GM23248 (cell line): ENCODE results near the gene ATF4. TPM values are rescaled to one million over a fixed set of nuclear protein-coding genes. Genes with fewer than 3 reads are reported as not detected.
"Not testable (repeated sequence)": the region's sequence is repeated elsewhere in the genome, so short reads cannot be mapped to it uniquely, and the experiment has no call there.

Source experiments
- DNase-seq: peaks from one replicate; pipeline ENCODE4 v3.0.0-alpha.2; 2015
- H2AFZ ChIP-seq: fragments of 200-600 bp; sonication (generic); 2 replicates; pipeline ENCODE4 v1.6.1; 2016; ENCODE audit warnings: antibody characterized with exemption
- H3F3A ChIP-seq: fragments of 200-600 bp; sonication (generic); 2 replicates; pipeline ENCODE4 v1.6.1; 2016; ENCODE audit warnings: mild to moderate bottlenecking, antibody characterized with exemption, mixed run types; ENCODE audit not compliant: insufficient read depth
- H3K27ac ChIP-seq: fragments of 200-600 bp; sonication (generic); 2 replicates; pipeline ENCODE4 v1.5.1; 2016; ENCODE audit warnings: mild to moderate bottlenecking
- H3K27me3 ChIP-seq: fragments of 200-600 bp; sonication (generic); replicated peaks from 2 replicates; pipeline ENCODE4 v1.6.1; 2016; ENCODE audit warnings: mild to moderate bottlenecking; ENCODE audit not compliant: insufficient read depth
- H3K36me3 ChIP-seq: fragments of 200-600 bp; sonication (generic); 2 replicates; pipeline ENCODE4 v1.6.1; 2016; ENCODE audit warnings: low read depth, mild to moderate bottlenecking
- H3K4me1 ChIP-seq: fragments of 200-600 bp; sonication (generic); 2 replicates; pipeline ENCODE4 v1.6.1; 2016; ENCODE audit warnings: mild to moderate bottlenecking; ENCODE audit not compliant: insufficient read depth
- H3K4me2 ChIP-seq: fragments of 200-600 bp; sonication (generic); one replicate; pipeline ENCODE4 v1.6.1; 2016; ENCODE audit warnings: mild to moderate bottlenecking; ENCODE audit not compliant: unreplicated experiment
- H3K4me3 ChIP-seq: fragments of 200-600 bp; sonication (generic); 2 replicates; pipeline ENCODE4 v1.5.1; 2016; ENCODE audit warnings: mild to moderate bottlenecking
- H3K79me2 ChIP-seq: fragments of 200-600 bp; sonication (generic); 2 replicates; pipeline ENCODE4 v1.6.1; 2016; ENCODE audit warnings: mild to moderate bottlenecking; ENCODE audit not compliant: insufficient read depth
- H3K9ac ChIP-seq: fragments of 200-600 bp; sonication (generic); 2 replicates; pipeline ENCODE4 v1.6.1; 2016; ENCODE audit warnings: mild to moderate bottlenecking
- H3K9me2 ChIP-seq: fragments of 200-600 bp; sonication (generic); 2 replicates; pipeline ENCODE4 v1.6.1; 2016; ENCODE audit warnings: mixed run types, mild to moderate bottlenecking, moderate library complexity; ENCODE audit not compliant: insufficient read depth
- H3K9me3 ChIP-seq: fragments of 200-600 bp; sonication (generic); one replicate; pipeline ENCODE4 v1.6.1; 2017; ENCODE audit warnings: low read depth
- H4K20me1 ChIP-seq: fragments of 200-600 bp; sonication (generic); 2 replicates; pipeline ENCODE4 v1.6.0; 2016; ENCODE audit not compliant: insufficient read depth
- EZH2 ChIP-seq: fragments of 200-600 bp; sonication (generic); IDR thresholded peaks from 2 replicates; pipeline ENCODE4 v1.6.1; 2018; ENCODE audit warnings: antibody characterized with exemption, mild to moderate bottlenecking; ENCODE audit not compliant: insufficient read depth, poor library complexity, severe bottlenecking
- EZH2phosphoT487 ChIP-seq: fragments of 200-600 bp; sonication (generic); IDR thresholded peaks from 2 replicates; pipeline ENCODE4 v1.6.1; 2018; ENCODE audit warnings: antibody characterized with exemption, moderate library complexity, mild to moderate bottlenecking, low read depth; ENCODE audit not compliant: insufficient read depth
- WGBS, 2 experiments: methylation state at CpG; one replicate each; pipeline ENCODE4 v1.1.6; 2015 to 2017; ENCODE audit warnings: low lambda C conversion rate in 2 of 2, low coverage in 1 of 2; ENCODE audit errors: missing lambda C conversion rate in 2 of 2; 5-methylcytosine and 5-hydroxymethylcytosine counted together
- in situ Hi-C: fragments of 300-500 bp; cut with MboI; formaldehyde crosslinking; loops from 2 replicates; pipeline ENCODE4 v1.15.0; 2020
- polyA plus RNA-seq: library from polyadenylated mRNA; unstranded; fragments of >200 nt; fragmentation: Nextera tagmentation; extraction: Ambion mirVana; gene quantifications from 2 replicates; pipeline ENCODE4 v1.2.1, GENCODE V29; 2016
- total RNA-seq: library from RNA; depleted of rRNA; stranded (reverse); fragments of >200 nt; shearing (Covaris generic); gene quantifications from 2 replicates; pipeline ENCODE4 v1.2.3, GENCODE V29; 2014

Gene ATF4
- total and polyA plus RNA-seq, 2 experiments from 2014 or later = 293 to 529 TPM

- no peaks in the 10 kb centered on the region for H3K27me3 ChIP-seq
- no peaks in the 10 kb centered on the region for H3K9me3 ChIP-seq
- peaks cover 19% of the 10 kb centered on the region for H3K4me1 ChIP-seq
- TF ChIP-seq EZH2 (no peak), EZH2phosphoT487 (no peak)
- peak overlapping the region; percentile 99 for H3K9ac ChIP-seq
- H3K4me2 ChIP-seq = peak overlapping the region; percentile 75
- DNase-seq = peak; percentile 67
- peaks cover 74% of the 10 kb centered on the region for H3K79me2 ChIP-seq
- H3K36me3 ChIP-seq = peaks cover 43% of the 10 kb centered on the region
- in situ Hi-C loops = loop anchor here (10.0 kb wide), 1 partner anchor 363 kb away; the partner anchor contains the start of gene CBX7
- H2AFZ ChIP-seq = no peak overlapping the region
- H3K9me2 ChIP-seq = no peaks in the 10 kb centered on the region
- H3F3A ChIP-seq = peaks cover 54% of the 10 kb centered on the region
- H3K27ac ChIP-seq = peak overlapping the region; percentile 96
- WGBS, 2 experiments = 39 to 48% methylated on average over 5 of the region's 5 CpGs
- H4K20me1 ChIP-seq = peaks cover 14% of the 10 kb centered on the region; the same call in 1 of the 2 replicates
- 0 out of 2 replicates have a peak overlapping the region, but pooled peaks have one; percentile 86 for H3K4me3 ChIP-seq
Observed at GRCh38 chr22:39518144-39518786, 2.1 kb upstream of the ATF4 start.

GRCh38 chr22:39518996-39519680, 1.2 kb upstream of the ATF4 start:
- Histone ChIP-seq H2AFZ (peak overlapping the region; percentile 58), H3K79me2 (peaks cover 76% of the 10 kb centered on the region)
- no peak for DNase-seq

GRCh38 chr22:39519681-39520225, 609 bp upstream of the ATF4 start:
- 0 to 1% methylated on average over 40 to 46 of the region's 47 CpGs for WGBS, 2 experiments

More at GRCh38 chr22:39518996-39519680, 1.2 kb upstream of the ATF4 start:
- TF ChIP-seq EZH2 = no peak
- no peak for TF ChIP-seq EZH2phosphoT487
- H3K4me3 ChIP-seq = peak overlapping the region; percentile 86
- peaks cover 61% of the 10 kb centered on the region for H3F3A ChIP-seq
- in situ Hi-C loops = loop anchor here (10.0 kb wide), 1 partner anchor 364 kb away; the partner anchor contains the start of gene CBX7
- H3K36me3 ChIP-seq = peaks cover 35% of the 10 kb centered on the region
- H3K9me3 ChIP-seq = no peaks in the 10 kb centered on the region
- peaks cover 14% of the 10 kb centered on the region; the same call in 1 of the 2 replicates for H4K20me1 ChIP-seq
- 11 to 12% methylated on average over 24 of the region's 24 CpGs for WGBS, 2 experiments
- no peaks in the 10 kb centered on the region for H3K27me3 ChIP-seq
- no peaks in the 10 kb centered on the region for H3K9me2 ChIP-seq
- peaks cover 20% of the 10 kb centered on the region for H3K4me1 ChIP-seq
- H3K27ac ChIP-seq = peak overlapping the region; percentile 96
- peak overlapping the region; percentile 99 for H3K9ac ChIP-seq
- peak overlapping the region; percentile 75 for H3K4me2 ChIP-seq

GRCh38 chr22:39521106-39521885, 934 bp downstream of the ATF4 start:
- H3K9me2 ChIP-seq, H3K27me3 ChIP-seq, H2AFZ ChIP-seq, H3K9me3 ChIP-seq, DNase-seq, in situ Hi-C loops: not testable (repeated sequence)
- H3K4me3 ChIP-seq = peak overlapping the region; percentile 86
- peaks cover 57% of the 10 kb centered on the region for H3K79me2 ChIP-seq
- peaks cover 14% of the 10 kb centered on the region; the same call in 1 of the 2 replicates for H4K20me1 ChIP-seq
- peak overlapping the region; percentile 96 for H3K27ac ChIP-seq
- H3K4me1 ChIP-seq = peaks cover 20% of the 10 kb centered on the region
- peak overlapping the region; percentile 99 for H3K9ac ChIP-seq
- H3K36me3 ChIP-seq = peaks cover 17% of the 10 kb centered on the region
- WGBS, 2 experiments = 1% methylated on average over 21 to 28 of the region's 28 CpGs
- H3F3A ChIP-seq = peaks cover 75% of the 10 kb centered on the region
- H3K4me2 ChIP-seq = peak overlapping the region; percentile 99

More at GRCh38 chr22:39519681-39520225, 609 bp upstream of the ATF4 start:
- peak overlapping the region; percentile 75 for H3K4me2 ChIP-seq
- peaks cover 65% of the 10 kb centered on the region for H3F3A ChIP-seq
- peaks cover 73% of the 10 kb centered on the region for H3K79me2 ChIP-seq
- H3K4me3 ChIP-seq = peak overlapping the region; percentile 86
- peaks cover 33% of the 10 kb centered on the region for H3K36me3 ChIP-seq
- in situ Hi-C loops = loop anchor here (10.0 kb wide), 1 partner anchor 365 kb away; the partner anchor contains the start of gene CBX7
- H3K27ac ChIP-seq = peak overlapping the region; percentile 96
- H3K9me3 ChIP-seq = no peaks in the 10 kb centered on the region
- peaks cover 14% of the 10 kb centered on the region; the same call in 1 of the 2 replicates for H4K20me1 ChIP-seq
- H3K4me1 ChIP-seq = peaks cover 20% of the 10 kb centered on the region
- H3K9me2 ChIP-seq = no peaks in the 10 kb centered on the region
- no peaks in the 10 kb centered on the region for H3K27me3 ChIP-seq
- TF ChIP-seq EZH2phosphoT487 (no peak), EZH2 (no peak)
- DNase-seq = peak; percentile 100
- peak overlapping the region; percentile 99 for H3K9ac ChIP-seq
- peak overlapping the region; percentile 84 for H2AFZ ChIP-seq

GRCh38 chr22:39522091-39522490, 1.7 kb downstream of the ATF4 start:
- Histone ChIP-seq H3K4me1 (peaks cover 20% of the 10 kb centered on the region), H4K20me1 (peaks cover 14% of the 10 kb centered on the region; the same call in 1 of the 2 replicates), H3K27ac (peak overlapping the region; percentile 96), H3K79me2 (peaks cover 49% of the 10 kb centered on the region), H3K9ac (peak overlapping the region; percentile 99), H3K4me3 (peak overlapping the region; percentile 86), H3F3A (peaks cover 70% of the 10 kb centered on the region), H3K36me3 (peaks cover 16% of the 10 kb centered on the region), H3K4me2 (peak overlapping the region; percentile 99)
- H3K9me3 ChIP-seq, in situ Hi-C loops, DNase-seq, H3K27me3 ChIP-seq, H2AFZ ChIP-seq, H3K9me2 ChIP-seq: not testable (repeated sequence)
- WGBS, 2 experiments = 0 to 1% methylated on average over 4 to 5 of the region's 5 CpGs
